Activated CD4-positive, alpha-beta memory T cell treated with anti-CD3 and anti-CD28 coated beads, Interleukin-2, amount 10 ng/mL, durations not matched to agents 7 days and 5 days (primary cell): Measurements from ENCODE around the gene TSHZ2. TPM values are rescaled to one million over a fixed set of nuclear protein-coding genes. Genes with fewer than 3 reads are reported as not detected.

Experiments
- CTCF ChIA-PET: fragments of 350-600 bp; sonication (Branson Sonifier 250); formaldehyde crosslinking; loops from one replicate; lab custom pipeline; 2021; ENCODE audit warnings: antibody characterized with exemption, inconsistent platforms; lab: Charles Lee
- POLR2A ChIA-PET: fragments of 350-600 bp; sonication (Branson Sonifier 250); formaldehyde crosslinking; loops from one replicate; lab custom pipeline; 2021; ENCODE audit warnings: antibody characterized with exemption; lab: Charles Lee
- DNase-seq: peaks from one replicate; pipeline ENCODE4 v3.0.0-alpha.2; 2020
- H3K27ac Mint-ChIP-seq: one replicate; pipeline ENCODE4 v1.8.0; 2021; ENCODE audit warnings: mild to moderate bottlenecking, mixed read lengths
- H3K27me3 Mint-ChIP-seq: one replicate; pipeline ENCODE4 v1.8.0; 2021; ENCODE audit warnings: mixed read lengths
- H3K36me3 Mint-ChIP-seq: one replicate; pipeline ENCODE4 v1.8.0; 2021; ENCODE audit warnings: low read depth, mixed read lengths
- H3K4me1 Mint-ChIP-seq: one replicate; pipeline ENCODE4 v1.8.0; 2021; ENCODE audit warnings: mixed read lengths
- H3K4me3 Mint-ChIP-seq: one replicate; pipeline ENCODE4 v1.8.0; 2021; ENCODE audit warnings: mild to moderate bottlenecking, mixed read lengths
- H3K9me3 Mint-ChIP-seq: one replicate; pipeline ENCODE4 v1.8.0; 2021; ENCODE audit warnings: mixed read lengths
- total RNA-seq, 2 experiments: library from RNA; stranded (reverse); gene quantifications; one replicate each; pipeline ENCODE4 v1.2.3, GENCODE V29; 2021

TSHZ2 gene
- total RNA-seq, 2 experiments from 2014 or later = 5.4 to 7.1 TPM

- no peaks in the 10 kb centered on the region for H3K4me1 Mint-ChIP-seq
- no peaks in the 10 kb centered on the region for H3K36me3 Mint-ChIP-seq
- ChIA-PET POLR2A (no interaction called here), CTCF (no interaction called here)
- no peak for DNase-seq
- H3K4me3 Mint-ChIP-seq = no peak overlapping the region
- H3K9me3 Mint-ChIP-seq = peaks cover 2% of the 10 kb centered on the region
- no peaks in the 10 kb centered on the region for H3K27me3 Mint-ChIP-seq
- H3K27ac Mint-ChIP-seq = no peak overlapping the region
Measured at GRCh38 chr20:53369871-53370270, 397.7 kb downstream of the TSHZ2 start.

GRCh38 chr20:53370345-53370961, 398.3 kb downstream of the TSHZ2 start:
- ChIA-PET CTCF (no interaction called here), POLR2A (no interaction called here)
- Mint-ChIP-seq H3K9me3 (peaks cover 2% of the 10 kb centered on the region), H3K36me3 (no peaks in the 10 kb centered on the region), H3K4me1 (no peaks in the 10 kb centered on the region), H3K27ac (no peak overlapping the region), H3K4me3 (no peak overlapping the region), H3K27me3 (no peaks in the 10 kb centered on the region)
- no peak for DNase-seq

- DNase-seq = no peak
- no peaks in the 10 kb centered on the region for H3K4me1 Mint-ChIP-seq
- POLR2A ChIA-PET = no interaction called here
- CTCF ChIA-PET = no interaction called here
- no peaks in the 10 kb centered on the region for H3K27me3 Mint-ChIP-seq
- H3K36me3 Mint-ChIP-seq = no peaks in the 10 kb centered on the region
- H3K9me3 Mint-ChIP-seq = peaks cover 2% of the 10 kb centered on the region
- no peak overlapping the region for H3K27ac Mint-ChIP-seq
- no peak overlapping the region for H3K4me3 Mint-ChIP-seq
Measured at GRCh38 chr20:53371216-53371615, 399.1 kb downstream of the TSHZ2 start.

- Mint-ChIP-seq H3K4me1 (no peaks in the 10 kb centered on the region), H3K27ac (no peak overlapping the region), H3K36me3 (no peaks in the 10 kb centered on the region), H3K27me3 (no peaks in the 10 kb centered on the region), H3K4me3 (no peak overlapping the region), H3K9me3 (peaks cover 2% of the 10 kb centered on the region)
- no peak for DNase-seq
- ChIA-PET CTCF (no interaction called here), POLR2A (no interaction called here)
Measured at GRCh38 chr20:53376021-53376420, 403.9 kb downstream of the TSHZ2 start.

GRCh38 chr20:53379014-53379832, 407.1 kb downstream of the TSHZ2 start:
- no peak for DNase-seq
- Mint-ChIP-seq H3K36me3 (no peaks in the 10 kb centered on the region), H3K4me1 (no peaks in the 10 kb centered on the region), H3K27me3 (no peaks in the 10 kb centered on the region), H3K9me3 (no peaks in the 10 kb centered on the region), H3K4me3 (no peak overlapping the region), H3K27ac (no peak overlapping the region)
- CTCF ChIA-PET = no interaction called here
- POLR2A ChIA-PET = no interaction called here

- ChIA-PET POLR2A (no interaction called here), CTCF (no interaction called here)
- no peak overlapping the region for H3K4me3 Mint-ChIP-seq
- H3K9me3 Mint-ChIP-seq = no peaks in the 10 kb centered on the region
- H3K4me1 Mint-ChIP-seq = no peaks in the 10 kb centered on the region
- H3K27me3 Mint-ChIP-seq = no peaks in the 10 kb centered on the region
- no peaks in the 10 kb centered on the region for H3K36me3 Mint-ChIP-seq
- no peak for DNase-seq
- H3K27ac Mint-ChIP-seq = no peak overlapping the region
Measured at GRCh38 chr20:53379833-53380120, 407.6 kb downstream of the TSHZ2 start.

GRCh38 chr20:53381568-53382262, 409.6 kb downstream of the TSHZ2 start:
- H3K4me3 Mint-ChIP-seq = no peak overlapping the region
- DNase-seq = no peak
- H3K27me3 Mint-ChIP-seq = no peaks in the 10 kb centered on the region
- H3K27ac Mint-ChIP-seq = no peak overlapping the region
- H3K4me1 Mint-ChIP-seq = no peaks in the 10 kb centered on the region
- CTCF ChIA-PET = interaction anchor here (0.6 kb wide), 1 partner anchor 20 kb away, joined by 3 read pairs; no protein-coding TSS in a partner anchor
- no peaks in the 10 kb centered on the region for H3K9me3 Mint-ChIP-seq
- POLR2A ChIA-PET = no interaction called here
- H3K36me3 Mint-ChIP-seq = no peaks in the 10 kb centered on the region

- H3K36me3 Mint-ChIP-seq = no peaks in the 10 kb centered on the region
- H3K4me3 Mint-ChIP-seq = no peak overlapping the region
- H3K27ac Mint-ChIP-seq = no peak overlapping the region
- no peaks in the 10 kb centered on the region for H3K27me3 Mint-ChIP-seq
- H3K9me3 Mint-ChIP-seq = no peaks in the 10 kb centered on the region
- ChIA-PET POLR2A (no interaction called here), CTCF (no interaction called here)
- DNase-seq = no peak
- no peaks in the 10 kb centered on the region for H3K4me1 Mint-ChIP-seq
Measured at GRCh38 chr20:53382263-53382844, 410.2 kb downstream of the TSHZ2 start.

- Mint-ChIP-seq H3K4me3 (no peak overlapping the region), H3K27ac (no peak overlapping the region), H3K9me3 (no peaks in the 10 kb centered on the region), H3K36me3 (no peaks in the 10 kb centered on the region), H3K4me1 (peaks cover 3% of the 10 kb centered on the region), H3K27me3 (no peaks in the 10 kb centered on the region)
- DNase-seq = no peak
- ChIA-PET CTCF (no interaction called here), POLR2A (no interaction called here)
Measured at GRCh38 chr20:53383916-53384315, 411.8 kb downstream of the TSHZ2 start.

- DNase-seq = no peak
- Mint-ChIP-seq H3K4me1 (peaks cover 3% of the 10 kb centered on the region), H3K27ac (no peak overlapping the region), H3K27me3 (no peaks in the 10 kb centered on the region), H3K36me3 (no peaks in the 10 kb centered on the region), H3K4me3 (no peak overlapping the region), H3K9me3 (no peaks in the 10 kb centered on the region)
- ChIA-PET CTCF (no interaction called here), POLR2A (no interaction called here)
Measured at GRCh38 chr20:53384392-53384791, 412.2 kb downstream of the TSHZ2 start.

GRCh38 chr20:53385941-53386767, 414.0 kb downstream of the TSHZ2 start:
- no peak for DNase-seq
- no peak overlapping the region for H3K4me3 Mint-ChIP-seq
- CTCF ChIA-PET = no interaction called here
- H3K27ac Mint-ChIP-seq = no peak overlapping the region
- no peaks in the 10 kb centered on the region for H3K9me3 Mint-ChIP-seq
- no peaks in the 10 kb centered on the region for H3K36me3 Mint-ChIP-seq
- H3K4me1 Mint-ChIP-seq = peaks cover 3% of the 10 kb centered on the region
- POLR2A ChIA-PET = no interaction called here
- no peaks in the 10 kb centered on the region for H3K27me3 Mint-ChIP-seq

GRCh38 chr20:53387983-53388675, 416.0 kb downstream of the TSHZ2 start:
- no peak overlapping the region for H3K27ac Mint-ChIP-seq
- H3K36me3 Mint-ChIP-seq = no peaks in the 10 kb centered on the region
- H3K4me1 Mint-ChIP-seq = peaks cover 3% of the 10 kb centered on the region
- no peak for DNase-seq
- no peak overlapping the region for H3K4me3 Mint-ChIP-seq
- no peaks in the 10 kb centered on the region for H3K27me3 Mint-ChIP-seq
- ChIA-PET CTCF (no interaction called here), POLR2A (no interaction called here)
- H3K9me3 Mint-ChIP-seq = no peaks in the 10 kb centered on the region
